GM18909 (cell line): Measurements from ENCODE around the gene NFE2L3.

ENCODE experiments used
- ATAC-seq: cut with Tn5 transposase; IDR thresholded peaks from one replicate; pipeline ENCODE4 v1.9.1; 2021; ENCODE audit warnings: mild to moderate bottlenecking; ENCODE audit not compliant: unreplicated experiment, poor library complexity

Gene NFE2L3

GRCh38 chr7:26197153-26198115 lies 45.4 kb downstream of the NFE2L3 start:
- no peak for ATAC-seq

- no peak for ATAC-seq
Measured at GRCh38 chr7:26198133-26198780, 46.3 kb downstream of the NFE2L3 start.

- ATAC-seq, result no peak
Measured at GRCh38 chr7:26198781-26199169, 46.8 kb downstream of the NFE2L3 start.

GRCh38 chr7:26199301-26200037 lies 47.5 kb downstream of the NFE2L3 start:
- no peak for ATAC-seq

GRCh38 chr7:26200038-26200443 lies 48.0 kb downstream of the NFE2L3 start:
- ATAC-seq, result peak; percentile 14

GRCh38 chr7:26200444-26201246 lies 48.6 kb downstream of the NFE2L3 start, which contains the start of gene HNRNPA2B1:
Gene HNRNPA2B1 (minus strand): TSS chr7:26200746. CDS start chr7:26200577, 169 bp downstream.
- ATAC-seq, result peak; percentile 68

- peak; percentile 46 for ATAC-seq
Measured at GRCh38 chr7:26201247-26202018, 49.4 kb downstream of the NFE2L3 start, which contains the start of gene CBX3. Gene CBX3 (plus strand): TSS chr7:26201745. CDS start chr7:26202999, 1,254 bp downstream.

GRCh38 chr7:26202019-26202990 lies 50.3 kb downstream of the NFE2L3 start:
- peak; percentile 3 for ATAC-seq

GRCh38 chr7:26203016-26203415 lies 51.0 kb downstream of the NFE2L3 start:
- no peak for ATAC-seq

GRCh38 chr7:26208040-26208439 lies 56.0 kb downstream of the NFE2L3 start:
- ATAC-seq, result no peak

- no peak for ATAC-seq
Measured at GRCh38 chr7:26212921-26213718, 61.1 kb downstream of the NFE2L3 start.

GRCh38 chr7:26213807-26214515 lies 62.0 kb downstream of the NFE2L3 start:
- ATAC-seq, result no peak

- ATAC-seq, result no peak
Measured at GRCh38 chr7:26216049-26216448, 64.1 kb downstream of the NFE2L3 start.

GRCh38 chr7:26224359-26224758 lies 72.4 kb downstream of the NFE2L3 start:
- ATAC-seq, result no peak

- ATAC-seq, result no peak
Measured at GRCh38 chr7:26227987-26228386, 76.0 kb downstream of the NFE2L3 start.

GRCh38 chr7:26233902-26234511 lies 82.0 kb downstream of the NFE2L3 start:
- no peak for ATAC-seq
